SIG-M5 (cell line): Measurements from ENCODE around the gene PARS2.
A peak's percentile ranks its signal among the peaks of the same experiment; 100 is the strongest.

Source experiments
- DNase-seq: peaks from one replicate; lab custom pipeline; 2025; lab: John Stamatoyannopoulos, UW

The PARS2 gene

DNA sequence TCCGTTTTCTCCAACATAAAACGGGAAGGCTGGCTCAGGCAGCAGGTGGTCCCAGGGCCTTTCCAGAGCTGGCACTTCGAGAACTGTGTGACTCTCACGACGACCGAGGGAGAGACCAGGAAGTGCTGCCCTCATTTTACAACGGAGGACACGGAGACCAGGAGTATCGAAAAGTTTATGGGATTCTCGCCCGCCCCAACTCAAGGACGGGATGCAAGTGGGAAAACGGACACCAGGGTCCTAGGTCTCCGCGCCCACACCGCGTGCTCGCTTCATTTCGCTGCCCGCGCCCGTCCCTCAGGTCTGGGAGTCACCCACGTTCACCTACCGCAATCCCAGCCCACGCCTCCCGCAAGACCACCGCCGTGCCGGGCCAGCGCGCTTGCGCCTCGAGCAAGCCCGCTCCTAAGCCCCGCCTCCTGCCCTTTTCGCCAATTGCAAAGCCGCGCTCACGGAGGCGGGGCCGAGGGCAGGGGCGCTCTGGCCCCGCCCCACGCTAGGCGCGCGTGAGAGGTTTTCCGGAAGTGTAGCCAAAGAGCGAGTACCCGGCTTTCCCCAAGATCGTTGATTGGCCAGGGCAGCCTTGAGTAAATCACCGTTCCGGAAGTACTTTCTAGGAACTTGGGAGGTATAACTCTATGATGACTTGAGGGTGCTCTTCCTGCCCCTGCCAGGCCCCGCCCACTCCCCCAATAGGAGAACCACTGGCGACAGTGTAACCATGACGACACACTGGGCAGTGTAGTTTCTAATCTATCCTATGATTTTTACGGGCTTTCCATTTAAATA is at the start of gene PARS2:
Gene PARS2 (minus strand): TSS at position 391 of the 789 bp plus-strand sequence. CDS start 5,362 bp downstream, outside the sequence.
- peak; percentile 96 for DNase-seq

DNA sequence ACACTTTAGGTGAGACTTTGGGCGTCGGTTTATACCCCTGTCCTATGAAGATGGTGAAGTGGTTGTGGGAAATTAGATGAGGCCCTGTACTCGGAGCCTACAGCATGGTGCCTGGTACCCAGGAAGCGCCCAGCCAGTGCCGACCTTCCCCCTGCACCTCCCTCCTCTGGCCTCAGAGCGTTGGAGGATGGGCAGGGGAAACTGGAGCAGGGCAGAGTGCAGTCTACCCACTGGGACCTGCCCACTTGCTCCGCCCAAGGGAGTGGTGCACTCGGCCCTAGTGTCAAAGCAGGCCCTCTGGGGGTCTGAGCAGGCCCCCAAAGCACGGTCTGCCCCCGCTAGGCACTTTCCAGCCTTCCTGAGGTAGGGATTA is 49.8 kb upstream of the PARS2 start:
- DNase-seq: no peak

DNA sequence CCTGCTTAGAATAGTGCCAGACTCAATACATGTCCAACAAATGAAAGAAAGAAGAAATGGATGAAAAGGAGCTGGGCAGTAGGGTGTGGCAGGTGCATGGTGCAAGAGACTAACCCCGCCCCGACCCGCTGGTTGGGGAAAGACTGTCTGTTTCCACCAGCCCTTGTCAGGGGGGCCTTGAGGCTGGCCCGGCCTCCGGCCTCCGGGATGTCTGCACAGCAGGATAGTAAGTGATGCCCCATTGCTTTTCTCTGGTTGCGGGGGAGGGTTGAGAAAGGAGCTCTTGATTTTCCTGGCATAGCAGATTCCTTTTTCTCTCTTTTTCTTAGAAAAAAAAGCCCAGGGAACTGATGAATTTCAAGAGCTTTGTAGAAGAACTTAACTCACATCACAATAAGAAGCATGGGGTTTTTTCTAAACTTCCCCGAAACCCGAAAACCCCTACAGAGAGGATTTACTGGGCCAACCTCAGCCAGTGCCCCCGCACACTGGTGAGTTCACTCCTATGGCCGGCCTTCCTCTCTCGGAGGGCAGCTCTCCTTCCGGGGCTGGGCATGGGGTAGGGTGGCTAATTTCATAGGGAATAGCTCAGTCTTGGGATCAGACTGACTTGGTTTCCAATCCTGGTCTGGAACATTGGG is 49.3 kb upstream of the PARS2 start:
- DNase-seq: no peak

DNA sequence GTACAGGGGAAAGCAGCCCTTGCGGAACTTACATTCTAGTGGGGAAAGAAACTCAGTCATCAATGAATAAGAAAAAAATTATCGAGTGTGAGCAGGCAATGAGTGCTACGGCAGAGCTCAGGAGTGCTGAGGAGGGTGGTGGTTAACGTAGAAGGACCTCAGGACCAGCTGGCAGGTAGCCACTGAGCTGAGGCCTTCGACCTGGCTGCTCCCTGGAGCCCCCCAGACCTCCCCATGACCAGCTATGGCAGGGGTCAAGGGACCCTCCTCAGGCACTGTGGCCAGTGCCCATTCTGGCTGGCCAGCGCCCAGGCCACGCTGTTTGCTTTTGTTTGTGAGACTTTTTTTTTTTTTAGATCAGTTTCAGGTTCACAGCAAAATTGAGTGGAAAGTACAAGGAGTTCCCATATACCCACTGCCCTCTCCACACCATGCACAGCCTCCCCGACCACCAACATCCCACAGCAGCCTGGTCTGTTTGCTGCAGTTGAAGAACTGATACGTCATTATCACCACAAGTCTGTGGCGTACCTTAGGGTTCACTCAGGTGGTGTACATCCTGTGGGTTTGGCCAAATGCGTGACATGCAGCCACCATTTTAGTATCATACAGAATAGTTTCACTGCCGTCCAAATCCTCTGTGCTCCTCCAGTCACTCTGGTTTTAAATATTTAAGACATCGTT is 48.6 kb upstream of the PARS2 start:
- no peak for DNase-seq

DNA sequence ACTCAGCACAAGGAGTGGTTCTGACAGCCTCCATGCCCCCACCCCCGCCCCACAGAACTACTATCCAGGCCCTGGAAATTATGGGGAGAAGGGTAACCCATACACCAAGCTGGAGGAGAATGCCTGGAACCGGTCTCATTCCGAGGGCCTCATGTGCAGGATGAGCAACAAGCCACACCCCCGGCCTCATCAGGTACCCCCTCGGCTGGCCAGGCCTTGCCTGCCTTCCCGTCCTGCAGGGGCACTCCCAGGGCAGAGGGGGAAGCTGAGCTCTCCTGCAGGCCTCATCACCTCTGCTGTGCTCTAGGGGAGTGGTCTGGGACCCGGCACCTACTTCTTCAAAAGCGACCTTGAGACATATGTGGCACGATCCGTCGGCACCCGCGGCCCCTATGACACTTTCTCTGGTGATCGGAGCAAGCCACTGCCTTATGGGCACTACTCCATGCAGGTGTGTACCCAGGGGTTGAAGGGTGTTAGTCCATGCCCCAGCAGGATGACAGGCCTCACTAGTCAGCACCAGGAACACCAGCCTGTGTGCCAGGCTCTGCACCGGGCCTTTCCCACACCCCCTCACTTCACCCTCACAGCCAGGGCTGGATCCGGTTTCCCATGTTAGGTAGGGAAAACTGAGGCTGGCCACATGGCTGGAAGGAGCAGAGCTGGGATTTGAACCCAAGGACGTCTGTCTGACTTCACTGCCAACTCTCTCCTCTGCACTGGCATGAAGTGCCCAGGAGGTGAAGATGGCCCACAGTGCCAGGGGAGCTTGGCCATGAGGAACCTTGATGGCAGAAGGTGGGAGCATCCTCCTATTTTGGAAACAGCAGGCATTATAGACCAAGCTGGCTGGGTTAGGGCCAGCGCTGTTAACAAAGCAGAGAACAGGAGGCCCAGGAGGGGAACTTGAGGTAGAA is 47.7 kb upstream of the PARS2 start:
- no peak for DNase-seq

DNA sequence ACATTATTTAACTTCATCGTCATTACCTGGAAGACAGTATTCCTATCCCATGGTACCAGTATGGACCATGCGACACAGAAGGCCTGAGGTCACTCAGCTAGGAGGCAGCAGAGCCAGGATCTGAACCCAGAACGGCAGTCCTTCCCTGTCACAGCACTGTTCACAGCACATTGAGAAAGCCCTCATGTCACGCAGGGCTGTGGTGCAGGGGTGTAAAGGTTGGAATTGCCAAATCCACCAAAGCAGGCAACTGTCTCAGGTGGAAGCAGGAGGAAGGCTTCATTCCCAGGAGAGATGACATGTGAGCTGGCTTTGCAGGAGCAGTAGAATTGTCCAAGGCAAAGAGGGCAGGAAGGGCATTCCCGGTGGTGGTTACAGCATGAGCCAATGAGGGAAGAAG is 46.7 kb upstream of the PARS2 start:
- no peak for DNase-seq

DNA sequence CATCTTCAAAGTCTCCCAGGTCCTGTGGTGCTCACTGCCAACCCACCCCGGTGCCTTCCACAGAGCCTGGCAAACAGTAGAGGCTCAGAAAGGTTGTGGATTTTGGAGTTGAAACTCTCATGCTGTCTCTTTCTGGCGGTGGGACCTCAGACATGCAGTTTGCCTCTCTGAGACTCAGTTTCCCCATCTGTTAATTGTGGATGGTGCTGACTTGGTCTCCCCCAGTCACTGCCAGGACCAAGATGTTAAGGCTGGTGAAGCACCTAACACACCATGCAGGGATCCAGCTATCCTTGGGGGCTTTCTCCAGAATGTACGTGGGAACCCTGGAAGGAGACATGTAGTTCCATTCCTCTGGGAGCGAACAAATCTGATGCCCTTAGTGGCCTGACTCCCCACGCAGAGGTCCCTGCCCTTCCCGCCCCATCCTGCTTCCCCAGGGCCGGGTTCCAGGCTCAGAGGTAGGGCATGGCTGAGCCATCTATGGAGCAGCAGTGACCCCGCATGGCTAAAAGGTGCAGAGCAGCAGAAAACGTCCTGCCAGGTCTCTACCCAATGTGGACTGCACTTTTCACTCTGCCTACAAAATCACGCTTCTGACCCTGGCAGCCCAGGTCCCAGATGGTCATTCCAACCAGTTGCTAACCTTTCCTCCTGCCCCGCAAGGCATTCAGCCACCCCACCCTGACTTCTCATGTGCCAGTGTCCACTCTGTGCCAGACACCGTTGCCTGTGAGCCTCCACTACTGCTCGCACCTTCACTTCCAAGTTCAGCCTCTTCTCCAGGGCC is 46.0 kb upstream of the PARS2 start:
- no peak for DNase-seq

DNA sequence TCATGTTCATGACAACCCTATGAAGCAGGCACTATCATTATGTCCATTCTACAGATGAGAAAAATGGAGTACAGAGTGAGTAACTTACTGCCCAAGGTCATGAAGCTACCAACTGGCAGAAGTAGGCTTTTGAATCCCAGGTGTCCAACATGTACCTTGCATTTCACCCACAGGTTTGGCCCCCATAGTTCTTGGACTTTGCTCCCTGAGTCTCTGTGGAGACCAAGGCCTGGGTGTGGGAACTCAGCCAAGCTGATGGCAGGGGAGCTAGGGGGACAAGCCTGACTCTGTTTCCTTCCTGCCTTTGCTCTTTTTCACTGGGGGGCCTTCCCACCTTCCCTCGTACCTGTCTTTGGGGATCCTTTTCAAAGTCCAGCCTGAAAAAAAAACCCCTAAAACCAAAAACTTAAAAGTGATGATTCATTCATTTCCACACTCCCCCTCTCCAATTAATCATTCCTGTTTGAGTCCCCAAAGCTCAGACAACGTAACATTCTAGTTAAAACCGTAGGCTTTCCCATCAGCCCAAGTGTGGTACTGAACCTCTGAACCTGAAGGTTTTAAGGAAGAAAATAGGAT is 45.3 kb upstream of the PARS2 start:
- DNase-seq: no peak

DNA sequence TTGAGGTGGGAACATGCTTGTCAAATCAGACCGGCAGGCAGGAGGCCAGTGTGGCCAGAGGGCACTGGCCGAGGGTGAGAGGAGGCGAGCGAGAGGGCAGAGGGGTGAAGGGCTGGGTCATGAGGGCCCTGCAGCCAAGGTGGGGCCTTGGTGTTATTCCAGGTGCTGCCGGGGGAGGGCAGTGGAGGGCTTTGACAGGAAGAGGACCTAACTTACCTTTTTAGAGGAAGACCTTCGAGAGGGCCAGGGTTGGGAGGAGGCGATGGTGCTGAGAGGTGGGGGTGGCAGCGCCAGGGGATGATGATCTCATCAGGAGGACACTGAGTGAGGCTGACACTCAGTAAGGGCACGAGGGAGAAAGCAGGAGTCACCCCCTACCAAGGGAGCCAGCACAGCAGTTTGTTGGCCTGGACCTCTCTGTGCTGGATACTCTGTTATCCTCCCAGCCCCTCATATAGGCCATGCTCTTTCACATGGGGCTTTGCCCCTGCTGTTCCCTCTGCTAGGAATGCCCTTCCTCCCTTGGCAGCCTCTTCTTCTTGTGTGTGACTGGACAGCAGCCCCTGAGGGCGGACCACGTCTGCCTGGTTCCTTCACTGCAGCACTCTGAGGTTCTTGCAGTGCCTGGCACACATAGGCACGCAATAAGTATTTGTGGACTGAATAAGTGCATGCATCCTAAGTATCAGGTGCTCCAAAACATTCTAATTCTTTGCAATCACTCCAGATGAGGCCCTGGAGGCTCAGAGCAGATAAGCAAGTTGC is 44.3 kb upstream of the PARS2 start:
- DNase-seq: no peak

DNA sequence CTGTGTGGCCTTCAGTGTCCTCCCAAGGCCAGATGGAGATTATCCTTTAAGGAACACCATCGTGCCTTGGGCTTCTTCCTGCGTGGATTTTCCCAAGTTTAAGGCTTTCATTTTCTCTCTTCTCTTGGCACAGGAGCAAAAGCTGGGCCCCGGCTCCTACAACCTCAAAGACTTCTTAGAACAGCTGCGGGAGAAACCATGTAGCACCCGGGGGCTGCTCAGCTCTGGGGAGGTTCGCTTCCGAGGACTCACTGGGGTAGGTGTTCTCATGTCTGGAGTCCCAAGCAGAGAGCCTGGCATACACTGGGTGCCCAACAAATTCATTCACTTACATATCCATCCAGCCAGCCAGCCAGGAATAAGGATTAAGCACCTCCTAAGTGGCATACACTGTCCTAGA is 43.4 kb upstream of the PARS2 start:
- no peak for DNase-seq

DNA sequence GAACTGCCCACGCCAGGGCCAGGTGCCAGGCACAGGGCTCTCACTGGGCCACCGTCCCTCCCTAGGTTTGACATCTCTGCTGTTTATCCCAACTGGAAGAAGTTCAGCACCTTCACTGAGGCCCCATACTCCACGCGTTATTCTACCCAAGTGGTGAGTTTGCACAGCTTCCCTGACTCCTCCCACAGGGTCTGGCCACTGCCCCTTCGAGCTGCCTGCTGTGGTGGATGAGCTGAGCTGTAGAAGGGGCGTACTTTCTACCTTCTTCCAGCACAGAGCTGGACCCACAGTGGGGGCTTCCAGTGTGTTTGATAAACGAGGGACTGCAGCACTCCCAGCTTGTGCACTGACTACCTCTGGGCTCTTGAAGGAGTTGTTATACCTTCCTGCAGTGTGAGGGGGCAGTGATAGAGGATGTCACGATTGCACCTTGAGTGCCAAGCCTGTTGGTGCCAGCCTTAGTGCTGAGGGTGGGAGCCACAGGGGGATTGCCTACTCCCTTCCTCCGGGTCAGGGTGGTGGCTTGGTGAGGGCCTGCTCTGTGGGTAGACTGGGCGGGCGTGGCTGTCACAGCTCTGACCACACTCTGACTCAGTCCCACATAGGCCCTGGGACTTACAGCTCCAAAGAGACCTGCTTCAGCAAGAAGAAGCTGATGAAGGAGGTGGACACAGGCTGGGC is 42.7 kb upstream of the PARS2 start:
- no peak for DNase-seq

DNA sequence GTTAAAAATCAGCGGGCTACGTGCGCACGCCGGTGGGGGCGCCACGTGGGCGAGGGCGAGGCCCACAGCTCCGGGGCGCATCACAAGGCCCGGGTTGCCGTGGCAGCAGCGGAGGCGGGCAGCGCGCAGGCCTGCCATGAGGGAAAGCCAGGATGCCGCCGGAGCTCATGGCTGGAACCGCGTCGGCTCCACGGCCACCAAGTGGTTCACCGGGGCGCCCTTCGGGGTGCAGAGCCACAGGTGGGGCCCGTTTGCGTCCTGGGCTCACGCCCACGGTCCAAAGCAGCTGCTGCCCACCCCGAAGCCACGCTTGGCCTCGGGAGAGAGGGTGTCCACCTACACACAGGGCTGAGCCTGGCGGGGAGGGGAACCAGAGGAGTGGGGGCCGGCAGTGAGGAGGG is 41.7 kb upstream of the PARS2 start:
- DNase-seq: no peak

DNA sequence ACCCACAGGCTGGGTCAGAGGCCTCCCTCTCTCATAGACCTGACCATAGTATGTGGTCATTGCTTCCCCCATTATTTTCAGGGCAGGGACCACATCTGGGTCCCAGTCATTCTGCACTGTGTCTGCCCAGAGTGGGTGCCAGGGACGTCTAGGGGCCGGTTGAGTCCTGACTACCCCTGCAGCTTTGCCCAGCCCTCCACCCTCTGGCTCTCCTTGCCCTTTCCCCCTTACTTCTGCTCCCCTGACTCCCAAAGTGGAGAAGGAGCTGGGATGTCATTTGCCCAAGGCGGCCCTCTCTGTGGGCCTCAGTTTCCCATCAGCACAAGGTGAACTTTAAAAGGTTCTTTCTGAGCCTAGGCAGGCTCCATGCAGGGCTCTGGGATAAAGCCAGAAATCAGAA is 41.1 kb upstream of the PARS2 start:
- no peak for DNase-seq

DNA sequence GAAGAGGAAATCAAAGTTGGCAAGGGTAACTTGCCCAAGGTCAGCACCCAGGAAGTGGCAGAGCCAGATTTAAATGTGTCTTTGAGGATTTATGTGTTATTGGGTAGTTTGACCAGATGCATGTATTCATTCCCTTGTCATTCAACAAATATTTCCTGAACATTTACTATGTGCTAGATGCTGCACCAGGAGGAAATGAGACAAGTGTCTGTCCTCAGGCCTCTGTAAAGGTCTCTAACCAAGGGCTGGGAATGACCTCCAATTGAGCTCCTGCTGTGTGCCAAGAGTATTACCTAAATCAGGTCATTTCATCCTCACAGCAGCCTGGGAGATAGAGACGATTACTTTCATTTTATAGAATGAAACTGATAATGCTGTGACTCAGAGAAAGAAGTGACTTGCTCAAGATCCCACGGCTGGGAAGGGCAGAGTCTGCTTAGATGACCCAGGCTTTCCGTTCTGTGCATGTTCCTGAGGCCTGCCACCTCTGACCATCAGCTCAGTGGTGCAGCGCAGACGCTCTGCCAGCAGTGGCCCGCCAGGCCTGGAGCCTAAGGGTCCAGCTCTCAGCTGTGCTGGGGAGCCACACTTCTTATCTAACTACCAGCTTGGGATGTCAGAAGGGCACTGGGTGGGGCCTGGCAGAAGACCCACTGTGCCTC is 40.3 kb upstream of the PARS2 start:
- no peak for DNase-seq

DNA sequence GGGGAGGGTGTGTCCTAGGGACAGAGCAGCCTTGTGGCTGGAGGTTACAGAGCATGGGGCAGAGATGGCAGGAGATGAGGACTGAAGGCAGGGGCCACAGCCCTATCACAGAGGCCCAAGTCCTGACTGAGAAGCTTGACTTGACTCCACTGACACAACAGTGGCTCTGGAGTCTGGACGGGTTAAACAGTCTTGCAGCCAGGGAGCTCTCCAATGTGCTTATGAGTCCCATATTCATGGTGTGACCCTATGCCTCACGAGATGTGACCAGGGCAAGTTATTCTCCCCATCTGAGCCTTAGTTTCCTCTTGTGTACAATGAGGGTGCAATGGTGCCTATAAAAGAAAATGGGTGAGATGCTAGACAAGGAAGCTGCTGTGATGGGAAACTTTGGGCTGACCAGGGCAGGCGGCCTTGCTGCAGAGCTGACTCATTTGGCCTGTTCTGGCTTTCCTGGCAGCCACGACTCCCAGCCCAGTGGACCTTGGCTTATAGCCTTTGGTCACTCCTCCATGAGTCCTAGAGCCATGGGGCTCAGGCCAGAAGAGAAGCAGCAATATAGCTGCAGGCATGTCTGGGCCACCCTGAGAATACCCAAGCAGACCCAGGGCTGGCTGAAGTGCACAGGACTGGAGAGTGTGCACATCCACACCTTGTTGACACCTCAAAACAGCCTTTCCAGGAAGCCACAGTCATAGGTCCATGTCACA is 39.6 kb upstream of the PARS2 start:
- DNase-seq: no peak

DNA sequence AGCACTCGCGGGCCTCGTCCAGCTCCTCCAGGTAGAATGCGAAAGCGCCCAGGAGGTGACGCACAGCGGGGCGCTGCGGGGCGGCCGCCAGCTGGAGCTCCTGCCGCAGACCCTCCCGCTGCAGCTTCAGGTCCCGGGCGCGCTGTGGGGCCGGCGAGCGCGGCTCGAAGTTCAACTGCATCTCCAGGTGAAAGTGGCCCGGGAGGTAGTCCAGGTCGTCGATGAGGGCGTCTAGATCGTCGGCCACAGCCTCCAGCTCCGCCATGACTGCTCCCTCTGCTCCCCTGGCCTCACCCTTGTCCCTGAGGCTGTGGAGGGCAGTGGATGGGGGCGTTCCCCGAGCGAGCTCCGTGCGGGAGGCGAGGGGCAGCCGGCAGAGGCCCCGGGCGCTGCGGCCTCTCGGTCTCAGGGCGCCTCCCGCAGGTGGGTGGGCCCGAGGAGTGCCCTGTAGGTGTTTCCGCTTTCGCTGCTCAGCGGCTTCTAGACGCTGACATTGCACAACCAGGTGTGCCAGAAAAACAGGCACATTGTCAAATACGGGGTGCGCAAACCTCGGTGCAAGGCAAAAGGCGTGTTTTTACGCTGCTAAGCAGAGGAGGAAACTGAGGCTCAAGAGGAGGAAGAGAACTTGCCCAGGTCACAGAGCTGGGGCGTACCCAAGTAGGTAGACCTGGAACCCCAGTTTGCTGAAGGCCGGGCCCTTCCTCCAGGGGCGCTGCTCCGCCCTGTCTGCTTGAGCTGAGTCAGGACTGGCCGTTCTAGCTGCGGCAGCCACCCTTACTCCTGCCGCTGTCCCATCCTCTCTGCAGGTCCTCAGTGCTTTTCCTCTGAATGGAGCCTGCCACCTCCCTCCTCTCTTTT is 36.8 kb upstream of the PARS2 start, which contains the start of gene TTC22:
Gene TTC22 (minus strand): TSS at position 425 of the 861 bp plus-strand sequence. CDS start 160 bp downstream, at position 265.
- no peak for DNase-seq
